ENCODE results near the gene PRDM15.

- TF ChIP-seq CTCF (IDR thresholded peaks at IDR 0.05; ENCODE audit: low read depth, low read length, missing input control): no peak
- TF ChIP-seq, protein P1, sequence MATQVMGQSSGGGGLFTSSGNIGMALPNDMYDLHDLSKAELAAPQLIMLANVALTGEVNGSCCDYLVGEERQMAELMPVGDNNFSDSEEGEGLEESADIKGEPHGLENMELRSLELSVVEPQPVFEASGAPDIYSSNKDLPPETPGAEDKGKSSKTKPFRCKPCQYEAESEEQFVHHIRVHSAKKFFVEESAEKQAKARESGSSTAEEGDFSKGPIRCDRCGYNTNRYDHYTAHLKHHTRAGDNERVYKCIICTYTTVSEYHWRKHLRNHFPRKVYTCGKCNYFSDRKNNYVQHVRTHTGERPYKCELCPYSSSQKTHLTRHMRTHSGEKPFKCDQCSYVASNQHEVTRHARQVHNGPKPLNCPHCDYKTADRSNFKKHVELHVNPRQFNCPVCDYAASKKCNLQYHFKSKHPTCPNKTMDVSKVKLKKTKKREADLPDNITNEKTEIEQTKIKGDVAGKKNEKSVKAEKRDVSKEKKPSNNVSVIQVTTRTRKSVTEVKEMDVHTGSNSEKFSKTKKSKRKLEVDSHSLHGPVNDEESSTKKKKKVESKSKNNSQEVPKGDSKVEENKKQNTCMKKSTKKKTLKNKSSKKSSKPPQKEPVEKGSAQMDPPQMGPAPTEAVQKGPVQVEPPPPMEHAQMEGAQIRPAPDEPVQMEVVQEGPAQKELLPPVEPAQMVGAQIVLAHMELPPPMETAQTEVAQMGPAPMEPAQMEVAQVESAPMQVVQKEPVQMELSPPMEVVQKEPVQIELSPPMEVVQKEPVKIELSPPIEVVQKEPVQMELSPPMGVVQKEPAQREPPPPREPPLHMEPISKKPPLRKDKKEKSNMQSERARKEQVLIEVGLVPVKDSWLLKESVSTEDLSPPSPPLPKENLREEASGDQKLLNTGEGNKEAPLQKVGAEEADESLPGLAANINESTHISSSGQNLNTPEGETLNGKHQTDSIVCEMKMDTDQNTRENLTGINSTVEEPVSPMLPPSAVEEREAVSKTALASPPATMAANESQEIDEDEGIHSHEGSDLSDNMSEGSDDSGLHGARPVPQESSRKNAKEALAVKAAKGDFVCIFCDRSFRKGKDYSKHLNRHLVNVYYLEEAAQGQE (IDR thresholded peaks at IDR 0.05): no peak
- TF ChIP-seq JUND (IDR thresholded peaks at IDR 0.05): no peak
- peak in 1 of 2 donors; percentile 4 for TF ChIP-seq RAD21 (IDR thresholded peaks at IDR 0.05)
- TF ChIP-seq MAX (IDR thresholded peaks at IDR 0.05): no peak
- peak; percentile 31 for TF ChIP-seq YY1 (IDR thresholded peaks at IDR 0.05)
- peak; percentile 44 to 81 for TF ChIP-seq EGR1 (IDR thresholded peaks at IDR 0.05; ENCODE audit: low read depth in 2 of 2)
- TF ChIP-seq, protein P2, sequence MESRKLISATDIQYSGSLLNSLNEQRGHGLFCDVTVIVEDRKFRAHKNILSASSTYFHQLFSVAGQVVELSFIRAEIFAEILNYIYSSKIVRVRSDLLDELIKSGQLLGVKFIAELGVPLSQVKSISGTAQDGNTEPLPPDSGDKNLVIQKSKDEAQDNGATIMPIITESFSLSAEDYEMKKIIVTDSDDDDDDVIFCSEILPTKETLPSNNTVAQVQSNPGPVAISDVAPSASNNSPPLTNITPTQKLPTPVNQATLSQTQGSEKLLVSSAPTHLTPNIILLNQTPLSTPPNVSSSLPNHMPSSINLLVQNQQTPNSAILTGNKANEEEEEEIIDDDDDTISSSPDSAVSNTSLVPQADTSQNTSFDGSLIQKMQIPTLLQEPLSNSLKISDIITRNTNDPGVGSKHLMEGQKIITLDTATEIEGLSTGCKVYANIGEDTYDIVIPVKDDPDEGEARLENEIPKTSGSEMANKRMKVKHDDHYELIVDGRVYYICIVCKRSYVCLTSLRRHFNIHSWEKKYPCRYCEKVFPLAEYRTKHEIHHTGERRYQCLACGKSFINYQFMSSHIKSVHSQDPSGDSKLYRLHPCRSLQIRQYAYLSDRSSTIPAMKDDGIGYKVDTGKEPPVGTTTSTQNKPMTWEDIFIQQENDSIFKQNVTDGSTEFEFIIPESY (IDR thresholded peaks at IDR 0.05): no peak
Measured at GRCh38 chr21:41879190-41879998, at the start of gene PRDM15.

All from liver (tissue), 3 donors.